GM12878 (cell line): ENCODE measurements around the gene PSMC3IP. TPM values are rescaled to one million over a fixed set of nuclear protein-coding genes. Genes with fewer than 3 reads are reported as not detected.

Source experiments
- ATAC-seq: fragments of 200-7000 bp; cut with Tn5 transposase; 3 replicates; pipeline ENCODE4 v1.9.1; 2020; ENCODE audit warnings: mild to moderate bottlenecking, moderate library complexity
- BruUV-seq: library from RNA; stranded (reverse); fragments of 400-500 nt; replicated peaks from 2 replicates; lab custom pipeline; 2021; lab: Mats Ljungman, UMichigan
- CTCF ChIA-PET: fragments of 300-600 bp; sonication (Branson Sonifier 250); formaldehyde crosslinking; extraction: SDS; loops from one replicate; lab custom pipeline; 2021; ENCODE audit warnings: inconsistent platforms; lab: Yijun Ruan, JAX
- POLR2A ChIA-PET: fragments of 350-600 bp; formaldehyde crosslinking; extraction: SDS; loops from one replicate; lab custom pipeline; 2021; ENCODE audit warnings: inconsistent platforms; lab: Charles Lee
- RAD21 ChIA-PET: fragments of 300-600 bp; sonication (Branson Sonifier 250); formaldehyde crosslinking; loops from one replicate; lab custom pipeline; 2023; ENCODE audit warnings: antibody characterized with exemption; ENCODE audit not compliant: unreplicated experiment; lab: Charles Lee
- SMC1A ChIA-PET: fragments of 300-600 bp; sonication (Branson Sonifier 250); formaldehyde crosslinking; loops from one replicate; lab custom pipeline; 2023; ENCODE audit not compliant: unreplicated experiment, uncharacterized antibody; lab: Charles Lee
- DNase-seq: peaks from one replicate; pipeline ENCODE4 v3.0.0-alpha.2; 2011; ENCODE audit warnings: low read depth, low spot score
- FAIRE-seq: peaks from 3 replicates; lab custom pipeline; 2011; peaks lifted over from hg19 to GRCh38; lab: Jason Lieb, UNC
- H2AFZ ChIP-seq: 2 replicates; pipeline ENCODE4 v1.6.0; 2011; ENCODE audit warnings: low read depth, low read length, control low read depth; ENCODE audit not compliant: control insufficient read depth
- H3K27ac ChIP-seq: 2 replicates; pipeline ENCODE4 v1.5.1; 2011; ENCODE audit warnings: control low read depth; ENCODE audit not compliant: control insufficient read depth, insufficient read depth
- H3K27me3 ChIP-seq, 2 experiments: replicated peaks in 1 of 2; 2 replicates each; pipeline versions ENCODE4 v1.6.0 to v1.6.1; 2011; ENCODE audit warnings: low read length in 1 of 2; ENCODE audit not compliant: control insufficient read depth in 2 of 2, insufficient read depth in 2 of 2
- H3K36me3 ChIP-seq, 2 experiments: 2 replicates each; pipeline ENCODE4 v1.5.1; 2011; ENCODE audit warnings: low read length in 1 of 2; ENCODE audit not compliant: control insufficient read depth in 2 of 2, insufficient read depth in 2 of 2
- H3K4me1 ChIP-seq: 2 replicates; pipeline ENCODE4 v1.6.1; 2011; ENCODE audit warnings: mild to moderate bottlenecking, low read length, moderate library complexity, mixed read lengths; ENCODE audit not compliant: control insufficient read depth, insufficient read depth
- H3K4me2 ChIP-seq: 2 replicates; pipeline ENCODE4 v1.6.0; 2011; ENCODE audit warnings: control low read depth; ENCODE audit not compliant: control insufficient read depth, insufficient read depth
- H3K4me3 ChIP-seq: fragments of 200-600 bp; sonication (generic); 2 replicates; pipeline ENCODE4 v1.5.1; 2016
- H3K79me2 ChIP-seq: 2 replicates; pipeline ENCODE4 v1.6.0; 2011; ENCODE audit warnings: low read length; ENCODE audit not compliant: control insufficient read depth, insufficient read depth
- H3K9ac ChIP-seq: 2 replicates; pipeline ENCODE4 v1.8.0; 2011; ENCODE audit warnings: low read length, control low read depth, mixed read lengths; ENCODE audit not compliant: control insufficient read depth, insufficient read depth
- H3K9me3 ChIP-seq: replicated peaks from 3 replicates; pipeline ENCODE4 v1.5.1; 2011; ENCODE audit warnings: mild to moderate bottlenecking, low read length; ENCODE audit not compliant: control insufficient read depth, insufficient read depth
- H4K20me1 ChIP-seq: 2 replicates; pipeline ENCODE4 v1.6.0; 2011; ENCODE audit not compliant: control insufficient read depth, insufficient read depth
- EED ChIP-seq: sonication (generic); IDR thresholded peaks from 2 replicates; pipeline ENCODE4 v1.6.1; 2016; ENCODE audit warnings: antibody characterized with exemption, low read depth
- FOXK2 ChIP-seq: fragments of 450-650 bp; IDR thresholded peaks from 2 replicates; pipeline ENCODE4 v1.6.1; 2017; ENCODE audit warnings: mild to moderate bottlenecking, moderate library complexity
- IKZF1 ChIP-seq: fragments of 450-650 bp; conservative IDR thresholded peaks from 2 replicates; pipeline ENCODE4 v1.6.1; 2017; ENCODE audit warnings: antibody characterized with exemption, mild to moderate bottlenecking
- IRF4 ChIP-seq: IDR thresholded peaks from 2 replicates; pipeline ENCODE4 v1.6.1; 2011; ENCODE audit warnings: low read depth, low read length
- JUNB ChIP-seq: IDR thresholded peaks from 2 replicates; pipeline ENCODE4 v1.6.1; 2016; ENCODE audit warnings: antibody characterized with exemption, mild to moderate bottlenecking
- TCF12 ChIP-seq: IDR thresholded peaks from 2 replicates; pipeline ENCODE4 v1.6.1; 2011; ENCODE audit warnings: low read depth, mild to moderate bottlenecking, low read length
- ZBTB11 ChIP-seq: fragments of 450-650 bp; formaldehyde crosslinking; IDR thresholded peaks from 2 replicates; pipeline ENCODE4 v1.5.0; 2022; ENCODE audit warnings: mild to moderate bottlenecking, missing genetic modification characterization
- WGBS: methylation state at CpG from one replicate; pipeline ENCODE4 v1.1.6; 2016; ENCODE audit warnings: low lambda C conversion rate; ENCODE audit not compliant: insufficient replicate concordance, insufficient coverage; ENCODE audit errors: missing lambda C conversion rate; 5-methylcytosine and 5-hydroxymethylcytosine counted together
- in situ Hi-C: fragments of 300-500 bp; cut with MboI; formaldehyde crosslinking; loops from 9 replicates; pipeline ENCODE4 v1.14.3; 2018; ENCODE audit warnings: mixed read lengths
- intact Hi-C: fragments of 100-400 bp; cut with micrococcal nuclease; formaldehyde crosslinking; loops from one replicate; pipeline ENCODE4 v1.14.2; 2022; ENCODE audit not compliant: unreplicated experiment
- polyA plus RNA-seq, 11 experiments: library from polyadenylated mRNA; depleted of rRNA in 4 of 11; unstranded in 6 of 11; stranded (reverse) in 5 of 11; fragments of >200 nt; fragmentation: Nextera tagmentation in 4 of 11; fragmentation: Illumina TruSeq in 1 of 11; extraction: Ambion mirVana in 4 of 11; extraction: Trizol in 1 of 11; gene quantifications; 1 replicate in 1 of 11; 2 replicates in 10 of 11; pipeline versions ENCODE4 v1.2.1 to v1.2.3, GENCODE V29; 2011 to 2016; ENCODE audit warnings: inconsistent platforms in 2 of 11, missing spikeins in 2 of 11, low read depth in 1 of 11
- total RNA-seq, 4 experiments: library from RNA; depleted of rRNA in 3 of 4; stranded (reverse); fragments of >200 nt in 3 of 4; fragmentation: Illumina TruSeq in 1 of 4; extraction: Trizol in 1 of 4; gene quantifications; 2 replicates each; pipeline versions ENCODE4 v1.2.1 to v1.2.3, GENCODE V29; 2013 to 2021

The PSMC3IP gene
- total and polyA plus RNA-seq, 10 of the 15 experiments (the other 5 are each of a cell fraction or from before 2014, with no cell fraction given): 6.8 to 34.5 (median 17.7) TPM

GRCh38 chr17:42623732-42624596, 46.4 kb upstream of the PSMC3IP start:
- H3K79me2 ChIP-seq: no peaks in the 10 kb centered on the region
- ATAC-seq (peak; percentile 40), FAIRE-seq (no peak), DNase-seq (no peak)
- no peak overlapping the region for H3K27ac ChIP-seq
- peaks cover 22% of the 10 kb centered on the region for H3K4me1 ChIP-seq
- no peaks in the 10 kb centered on the region for H4K20me1 ChIP-seq
- H3K4me2 ChIP-seq: no peak overlapping the region
- in situ Hi-C loops (loop anchor here (25.0 kb wide), 1 partner anchor 588 kb away; the partner anchor contains the start of gene TMEM106A), intact Hi-C loops (no loop called here)
- ChIA-PET SMC1A (interaction anchor here (0.8 to 7.7 kb wide), 8 partner anchors 14 to 53 kb away, joined by 3 to 96 read pairs (median 4); partner anchors contain the start of genes RETREG3 and TUBG1), RAD21 (interaction anchor here (1.0 to 1.4 kb wide), 3 partner anchors 9 to 57 kb away, joined by 3 to 4 read pairs (median 4); no protein-coding TSS in a partner anchor), CTCF (interaction anchor here (0.6 to 8.5 kb wide), 6 partner anchors 14 to 361 kb away, joined by 3 to 134 read pairs (median 3); partner anchors contain the start of genes CCR10 and PLEKHH3), POLR2A (interaction anchor here (0.5 to 2.7 kb wide), 8 partner anchors 16 to 510 kb away, joined by 3 to 11 read pairs (median 4); partner anchors contain the start of genes PLEKHH3 and PSMC3IP)
- H3K4me3 ChIP-seq: no peak overlapping the region
- peak; percentile 75; the same call in 1 of the 2 replicates for TF ChIP-seq IRF4
- no peak for TF ChIP-seq FOXK2
- TF ChIP-seq IKZF1: 0 out of 2 replicates have a peak, but pooled peaks have one; percentile 36
- peak; percentile 71 for TF ChIP-seq JUNB
- TF ChIP-seq EED: peak; percentile 34; the same call in 1 of the 2 replicates
- no peak for TF ChIP-seq ZBTB11 (CRISPR knock-in tag)
- TF ChIP-seq TCF12: 0 out of 2 replicates have a peak, but pooled peaks have one; percentile 52
- no peaks in the 10 kb centered on the region for H3K27me3 ChIP-seq
- H3K9me3 ChIP-seq: no peaks in the 10 kb centered on the region
- no TSS peak for BruUV-seq
- 82% methylated on average over 7 of the region's 7 CpGs for WGBS
- H3K9ac ChIP-seq: no peak overlapping the region
- H2AFZ ChIP-seq: no peak overlapping the region; the same call in 1 of the 2 replicates
- no peaks in the 10 kb centered on the region for H3K36me3 ChIP-seq
